ENCODE measurements around the gene MEI4.

The MEI4 gene

GRCh38 chr6:77774457-77774856, 121.6 kb downstream of the MEI4 start:
- H2BK120ac ChIP-seq (ENCODE audit: low read depth, low read length): no peak overlapping the region
- no peak overlapping the region for H3K4me3 ChIP-seq (ENCODE audit: insufficient read depth in 1 of 2, low read depth in 1 of 2, low read length in 2 of 2)
- no peak overlapping the region for H3K9ac ChIP-seq (ENCODE audit: low read length)
- no peak overlapping the region for H2BK12ac ChIP-seq (ENCODE audit: low read length in 2 of 2)
- no peak overlapping the region for H2AFZ ChIP-seq (ENCODE audit: low read depth, low read length)
- H3K4ac ChIP-seq (ENCODE audit: low read depth in 1 of 2, low read length in 2 of 2): no peak overlapping the region
- no peaks in the 10 kb centered on the region for H3K36me3 ChIP-seq (ENCODE audit: control insufficient read depth in 1 of 2, insufficient read depth in 2 of 2, low read depth in 1 of 2, low read length in 2 of 2)
- no peaks in the 10 kb centered on the region for H3K4me1 ChIP-seq (ENCODE audit: control insufficient read depth, insufficient read depth, low read depth, low read length)
- no peak overlapping the region for H3K27ac ChIP-seq (ENCODE audit: low read length, poor library complexity, severe bottlenecking)
- H4K8ac ChIP-seq (ENCODE audit: low read length): no peak overlapping the region
- no peak overlapping the region for H3K23ac ChIP-seq (ENCODE audit: low read length in 2 of 2)
- 69% methylated on average over 1 of the region's 1 CpG for WGBS
- H2BK5ac ChIP-seq (ENCODE audit: low read depth, low read length, poor library complexity, severe bottlenecking): no peak overlapping the region
- peaks cover 2% of the 10 kb centered on the region for H3K9me3 ChIP-seq (ENCODE audit: control insufficient read depth, low read length)
- no peak overlapping the region for H3K18ac ChIP-seq (ENCODE audit: low read depth in 1 of 2, low read length in 2 of 2)
- no peak for DNase-seq
- H3K27me3 ChIP-seq (ENCODE audit: control insufficient read depth in 1 of 2, insufficient read depth in 1 of 2, low read length in 2 of 2): no peaks in the 10 kb centered on the region
- no peak overlapping the region for H4K91ac ChIP-seq (ENCODE audit: low read length)
- no peak overlapping the region for H2AK5ac ChIP-seq (ENCODE audit: low read length, severe bottlenecking)
- no peak overlapping the region for H3K4me2 ChIP-seq (ENCODE audit: low read length, poor library complexity, severe bottlenecking)
- H3K14ac ChIP-seq (ENCODE audit: low read length in 2 of 2): no peak overlapping the region
- H3K79me1 ChIP-seq (replicated peaks; ENCODE audit: low read length, poor library complexity, severe bottlenecking): no peaks in the 10 kb centered on the region
- H2BK15ac ChIP-seq (ENCODE audit: low read depth, poor library complexity, severe bottlenecking): no peak overlapping the region

GRCh38 chr6:77776441-77776840, 123.6 kb downstream of the MEI4 start:
- H3K18ac ChIP-seq (ENCODE audit: low read depth in 1 of 2, low read length in 2 of 2): no peak overlapping the region
- no peaks in the 10 kb centered on the region for H3K4me1 ChIP-seq (ENCODE audit: control insufficient read depth, insufficient read depth, low read depth, low read length)
- no peaks in the 10 kb centered on the region for H3K27me3 ChIP-seq (ENCODE audit: control insufficient read depth in 1 of 2, insufficient read depth in 1 of 2, low read length in 2 of 2)
- no peaks in the 10 kb centered on the region for H3K79me1 ChIP-seq (replicated peaks; ENCODE audit: low read length, poor library complexity, severe bottlenecking)
- no peak overlapping the region for H2AK5ac ChIP-seq (ENCODE audit: low read length, severe bottlenecking)
- peaks cover 2% of the 10 kb centered on the region for H3K9me3 ChIP-seq (ENCODE audit: control insufficient read depth, low read length)
- no peak for DNase-seq
- no peak overlapping the region for H4K8ac ChIP-seq (ENCODE audit: low read length)
- H2BK12ac ChIP-seq (ENCODE audit: low read length in 2 of 2): no peak overlapping the region
- no peak overlapping the region for H2BK15ac ChIP-seq (ENCODE audit: low read depth, poor library complexity, severe bottlenecking)
- no peak overlapping the region for H3K23ac ChIP-seq (ENCODE audit: low read length in 2 of 2)
- H2BK5ac ChIP-seq (ENCODE audit: low read depth, low read length, poor library complexity, severe bottlenecking): no peak overlapping the region
- no peaks in the 10 kb centered on the region for H3K36me3 ChIP-seq (ENCODE audit: control insufficient read depth in 1 of 2, insufficient read depth in 2 of 2, low read depth in 1 of 2, low read length in 2 of 2)
- H2BK120ac ChIP-seq (ENCODE audit: low read depth, low read length): no peak overlapping the region
- no peak overlapping the region for H3K27ac ChIP-seq (ENCODE audit: low read length, poor library complexity, severe bottlenecking)
- H3K4me3 ChIP-seq (ENCODE audit: insufficient read depth in 1 of 2, low read depth in 1 of 2, low read length in 2 of 2): no peak overlapping the region
- H3K9ac ChIP-seq (ENCODE audit: low read length): no peak overlapping the region
- H3K4me2 ChIP-seq (ENCODE audit: low read length, poor library complexity, severe bottlenecking): peak overlapping the region; percentile 29
- H2AFZ ChIP-seq (ENCODE audit: low read depth, low read length): no peak overlapping the region
- no peak overlapping the region for H4K91ac ChIP-seq (ENCODE audit: low read length)
- H3K14ac ChIP-seq (ENCODE audit: low read length in 2 of 2): no peak overlapping the region
- no peak overlapping the region for H3K4ac ChIP-seq (ENCODE audit: low read depth in 1 of 2, low read length in 2 of 2)
- 13% methylated on average over 1 of the region's 1 CpG for WGBS

- Histone ChIP-seq H2BK15ac (ENCODE audit: low read depth, poor library complexity, severe bottlenecking) (no peak overlapping the region), H3K4ac (ENCODE audit: low read depth in 1 of 2, low read length in 2 of 2) (no peak overlapping the region), H3K27me3 (ENCODE audit: control insufficient read depth in 1 of 2, insufficient read depth in 1 of 2, low read length in 2 of 2) (no peaks in the 10 kb centered on the region), H4K91ac (ENCODE audit: low read length) (no peak overlapping the region), H2BK120ac (ENCODE audit: low read depth, low read length) (no peak overlapping the region), H4K8ac (ENCODE audit: low read length) (no peak overlapping the region), H3K23ac (ENCODE audit: low read length in 2 of 2) (no peak overlapping the region), H3K4me3 (ENCODE audit: insufficient read depth in 1 of 2, low read depth in 1 of 2, low read length in 2 of 2) (no peak overlapping the region), H3K9me3 (ENCODE audit: control insufficient read depth, low read length) (peaks cover 2% of the 10 kb centered on the region), H3K14ac (ENCODE audit: low read length in 2 of 2) (no peak overlapping the region), H3K18ac (ENCODE audit: low read depth in 1 of 2, low read length in 2 of 2) (no peak overlapping the region), H3K36me3 (ENCODE audit: control insufficient read depth in 1 of 2, insufficient read depth in 2 of 2, low read depth in 1 of 2, low read length in 2 of 2) (no peaks in the 10 kb centered on the region), H3K4me2 (ENCODE audit: low read length, poor library complexity, severe bottlenecking) (no peak overlapping the region), H2AFZ (ENCODE audit: low read depth, low read length) (no peak overlapping the region), H3K27ac (ENCODE audit: low read length, poor library complexity, severe bottlenecking) (no peak overlapping the region), H3K4me1 (ENCODE audit: control insufficient read depth, insufficient read depth, low read depth, low read length) (no peaks in the 10 kb centered on the region), H2BK5ac (ENCODE audit: low read depth, low read length, poor library complexity, severe bottlenecking) (no peak overlapping the region), H3K79me1 (replicated peaks; ENCODE audit: low read length, poor library complexity, severe bottlenecking) (no peaks in the 10 kb centered on the region), H2AK5ac (ENCODE audit: low read length, severe bottlenecking) (no peak overlapping the region), H3K9ac (ENCODE audit: low read length) (no peak overlapping the region), H2BK12ac (ENCODE audit: low read length in 2 of 2) (no peak overlapping the region)
- no peak for DNase-seq
- WGBS: 100% methylated on average over 3 of the region's 4 CpGs
These were observed 125.7 kb downstream of the MEI4 start for GRCh38 chr6:77778527-77778926.

- Histone ChIP-seq H3K27ac (ENCODE audit: low read length, poor library complexity, severe bottlenecking) (no peak overlapping the region), H2BK15ac (ENCODE audit: low read depth, poor library complexity, severe bottlenecking) (no peak overlapping the region), H3K27me3 (ENCODE audit: control insufficient read depth in 1 of 2, insufficient read depth in 1 of 2, low read length in 2 of 2) (no peaks in the 10 kb centered on the region), H3K79me1 (replicated peaks; ENCODE audit: low read length, poor library complexity, severe bottlenecking) (no peaks in the 10 kb centered on the region), H3K14ac (ENCODE audit: low read length in 2 of 2) (no peak overlapping the region), H2AK5ac (ENCODE audit: low read length, severe bottlenecking) (no peak overlapping the region), H3K4me1 (ENCODE audit: control insufficient read depth, insufficient read depth, low read depth, low read length) (no peaks in the 10 kb centered on the region), H3K9ac (ENCODE audit: low read length) (no peak overlapping the region), H3K4ac (ENCODE audit: low read depth in 1 of 2, low read length in 2 of 2) (no peak overlapping the region), H3K23ac (ENCODE audit: low read length in 2 of 2) (no peak overlapping the region), H3K18ac (ENCODE audit: low read depth in 1 of 2, low read length in 2 of 2) (no peak overlapping the region), H4K8ac (ENCODE audit: low read length) (no peak overlapping the region), H3K9me3 (ENCODE audit: control insufficient read depth, low read length) (peaks cover 6% of the 10 kb centered on the region), H2BK5ac (ENCODE audit: low read depth, low read length, poor library complexity, severe bottlenecking) (no peak overlapping the region), H2BK120ac (ENCODE audit: low read depth, low read length) (no peak overlapping the region), H4K91ac (ENCODE audit: low read length) (no peak overlapping the region), H2AFZ (ENCODE audit: low read depth, low read length) (no peak overlapping the region), H2BK12ac (ENCODE audit: low read length in 2 of 2) (no peak overlapping the region), H3K4me2 (ENCODE audit: low read length, poor library complexity, severe bottlenecking) (no peak overlapping the region), H3K4me3 (ENCODE audit: insufficient read depth in 1 of 2, low read depth in 1 of 2, low read length in 2 of 2) (no peak overlapping the region), H3K36me3 (ENCODE audit: control insufficient read depth in 1 of 2, insufficient read depth in 2 of 2, low read depth in 1 of 2, low read length in 2 of 2) (no peaks in the 10 kb centered on the region)
- no peak for DNase-seq
- WGBS: 85% methylated on average over 4 of the region's 4 CpGs
These were observed 134.2 kb downstream of the MEI4 start for GRCh38 chr6:77786935-77787629.

Data from mesenchymal stem cell (in vitro differentiated cells and primary cell).